GM19238 (cell line): ENCODE measurements around the gene PLSCR5.

Experiments
- DNase-seq: peaks from one replicate; pipeline ENCODE4 v3.0.0; 2011; ENCODE audit warnings: low spot score; ENCODE audit not compliant: insufficient read length

The PLSCR5 gene

DNA sequence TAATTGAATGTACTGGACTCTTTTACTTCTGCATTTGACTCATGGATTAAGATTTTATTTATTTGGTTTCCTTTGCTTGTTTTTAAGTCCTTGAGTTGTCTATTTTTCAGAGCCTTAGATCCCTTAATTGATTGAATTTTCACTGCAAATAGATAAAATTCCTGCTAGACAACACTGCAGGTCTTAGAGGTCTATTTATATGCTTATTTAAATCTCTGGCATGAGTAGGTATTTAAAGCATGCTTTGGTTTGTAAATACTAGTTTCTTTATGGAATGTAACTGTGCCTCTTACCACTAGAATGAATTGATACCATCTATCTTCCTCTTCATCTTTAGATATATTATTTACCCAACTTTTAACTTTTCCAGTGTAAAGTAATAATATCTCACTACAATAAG, 20.0 kb downstream of the PLSCR5 start:
- DNase-seq, result no peak

- DNase-seq, result no peak
These were observed 23.1 kb downstream of the PLSCR5 start for GRCh38 chr3:146581951-146582467.

DNA sequence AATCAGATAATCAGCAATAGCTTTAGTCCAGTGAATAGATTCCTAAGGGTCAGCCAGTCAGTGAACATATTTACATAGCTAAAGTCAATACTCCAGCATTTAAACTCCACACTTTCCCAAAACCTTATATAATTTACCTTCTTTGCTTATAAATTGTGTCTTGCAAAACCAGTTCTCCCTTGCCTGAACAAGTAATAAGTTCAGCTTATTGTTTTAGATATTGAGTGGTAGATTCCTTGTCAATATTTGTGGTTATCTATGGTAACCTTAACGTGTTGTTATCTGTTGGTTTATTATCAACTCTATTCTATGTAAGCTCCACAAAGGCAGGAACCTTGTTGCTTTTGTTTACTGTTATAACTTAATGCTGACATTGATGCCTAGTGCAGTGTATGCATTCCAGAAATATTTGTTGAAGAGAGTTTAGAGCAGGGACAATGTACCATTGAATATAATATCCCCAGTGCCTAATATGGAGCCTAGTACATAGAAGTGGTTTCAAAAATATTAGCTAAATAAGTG, 24.0 kb downstream of the PLSCR5 start:
- DNase-seq, result no peak

DNA sequence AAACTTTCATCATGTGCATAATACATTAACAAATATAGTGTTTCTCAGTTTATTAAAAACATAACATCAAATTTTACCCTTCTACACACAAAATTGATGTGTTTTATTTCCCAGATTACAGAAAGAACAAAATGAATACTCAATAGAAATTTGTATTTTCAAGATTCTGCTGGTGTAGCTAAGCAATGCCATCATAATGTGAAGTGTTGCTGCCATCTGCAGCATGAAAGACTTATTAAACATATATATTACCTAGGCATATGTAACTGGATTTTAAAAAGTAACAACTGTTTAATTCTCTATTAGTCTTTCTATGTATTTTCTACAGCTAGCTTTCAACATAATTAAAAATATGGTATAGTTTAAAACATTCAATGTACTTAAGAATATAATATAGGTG, 27.5 kb downstream of the PLSCR5 start:
- no peak for DNase-seq

DNA sequence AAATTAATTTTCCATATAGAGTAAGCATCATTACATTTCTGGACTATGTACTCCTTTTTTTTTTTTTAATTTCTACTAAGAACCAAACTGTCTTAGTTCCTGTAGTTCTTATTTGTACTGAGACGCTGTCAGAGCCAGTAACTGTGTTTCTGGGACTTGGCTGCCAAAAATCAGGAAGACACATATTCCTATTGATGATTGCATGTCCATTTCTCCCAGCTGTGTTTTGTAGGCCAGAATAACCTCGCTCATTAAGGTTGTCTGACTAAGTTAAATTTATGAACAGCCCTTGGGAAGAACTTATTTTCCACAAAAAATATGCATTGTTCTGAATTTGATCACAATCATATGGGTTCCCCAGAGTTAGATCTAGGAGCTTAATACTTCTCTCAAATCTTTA, 29.5 kb downstream of the PLSCR5 start:
- no peak for DNase-seq

DNA sequence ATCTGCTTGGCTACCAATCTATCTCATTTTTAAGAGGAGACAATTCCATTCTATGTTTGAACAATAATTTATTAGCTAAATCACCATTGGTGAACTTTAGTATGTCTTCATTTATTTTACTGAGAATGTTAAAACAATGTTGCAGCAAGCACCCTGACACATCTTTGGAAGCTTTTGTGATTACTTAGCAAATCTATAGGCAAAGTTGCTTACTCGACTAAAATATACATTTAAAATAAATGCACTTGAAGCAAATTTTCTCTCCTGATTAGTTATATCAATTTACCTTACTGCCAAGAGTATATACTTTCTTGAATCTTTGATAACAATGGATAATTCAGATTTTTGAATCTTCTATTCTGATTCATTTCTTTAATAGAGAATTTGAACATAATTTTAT, 31.0 kb downstream of the PLSCR5 start:
- DNase-seq, result no peak

DNA sequence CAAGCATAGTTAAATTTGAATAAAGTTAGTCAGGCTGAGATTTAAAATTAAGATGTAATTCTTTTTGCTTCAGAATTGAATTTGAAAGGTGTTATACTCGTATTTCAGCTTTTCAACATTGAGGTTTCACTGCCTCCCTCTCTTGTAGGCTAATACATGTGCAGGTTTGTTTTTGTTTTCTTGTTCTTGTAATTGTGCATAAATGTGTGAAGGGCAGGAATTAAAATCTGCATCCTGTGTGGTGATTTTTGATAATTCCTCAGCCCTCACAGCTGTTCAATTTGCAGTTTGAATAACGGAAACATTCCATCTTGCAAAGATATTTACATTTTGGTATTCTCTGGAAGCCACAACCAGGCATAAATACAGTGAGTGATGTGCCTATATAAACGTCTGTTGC, 35.8 kb downstream of the PLSCR5 start:
- no peak for DNase-seq

- no peak for DNase-seq
These were observed 39.0 kb downstream of the PLSCR5 start for GRCh38 chr3:146566138-146566537.

DNA sequence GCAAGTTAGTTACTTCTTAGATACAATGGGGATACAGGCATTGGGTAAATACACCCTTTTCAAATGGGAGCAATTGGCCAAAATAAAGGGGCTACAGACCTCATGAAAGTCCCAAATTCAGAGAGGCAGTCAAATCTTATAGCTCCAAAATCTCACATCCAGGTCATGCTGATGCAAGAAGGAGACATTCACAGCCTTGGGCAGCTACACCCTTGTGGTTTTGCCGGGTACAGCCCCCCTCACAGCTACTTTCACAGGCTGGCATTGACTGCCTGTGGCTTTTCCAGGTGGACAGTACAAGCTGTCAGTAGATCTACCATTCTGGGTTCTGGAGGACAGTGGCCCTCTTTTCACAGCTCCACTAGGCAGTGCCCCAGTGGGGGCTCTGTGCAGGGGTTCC, 43.3 kb downstream of the PLSCR5 start:
- DNase-seq, result no peak

- DNase-seq, result no peak
These were observed 43.7 kb downstream of the PLSCR5 start for GRCh38 chr3:146561463-146561862.

- no peak for DNase-seq
These were observed 44.5 kb downstream of the PLSCR5 start for GRCh38 chr3:146560678-146561077.

DNA sequence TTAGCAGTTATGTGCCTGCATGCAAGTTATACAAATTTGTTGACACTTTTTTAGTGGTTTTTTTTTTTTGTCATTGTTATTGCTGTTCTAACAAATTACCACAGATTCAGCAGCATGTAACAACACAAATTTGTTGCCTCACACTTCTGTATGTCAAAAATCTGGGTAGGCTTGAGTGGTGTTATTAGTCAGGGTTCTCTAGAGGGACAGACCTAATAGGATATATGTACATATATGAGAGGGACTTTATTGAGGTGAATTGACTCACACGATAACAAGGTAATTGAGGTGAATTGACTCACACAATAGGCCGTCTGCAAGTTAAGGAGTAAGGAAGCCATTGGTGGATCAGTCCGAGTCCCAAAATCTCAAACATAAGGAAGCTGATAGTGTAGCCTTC, 45.8 kb downstream of the PLSCR5 start:
- DNase-seq, result no peak

- no peak for DNase-seq
These were observed 46.4 kb downstream of the PLSCR5 start for GRCh38 chr3:146558781-146559180.

GRCh38 chr3:146557745-146558144, 47.4 kb downstream of the PLSCR5 start:
- DNase-seq, result no peak

- no peak for DNase-seq
These were observed 49.8 kb downstream of the PLSCR5 start for GRCh38 chr3:146555311-146555710.

DNA sequence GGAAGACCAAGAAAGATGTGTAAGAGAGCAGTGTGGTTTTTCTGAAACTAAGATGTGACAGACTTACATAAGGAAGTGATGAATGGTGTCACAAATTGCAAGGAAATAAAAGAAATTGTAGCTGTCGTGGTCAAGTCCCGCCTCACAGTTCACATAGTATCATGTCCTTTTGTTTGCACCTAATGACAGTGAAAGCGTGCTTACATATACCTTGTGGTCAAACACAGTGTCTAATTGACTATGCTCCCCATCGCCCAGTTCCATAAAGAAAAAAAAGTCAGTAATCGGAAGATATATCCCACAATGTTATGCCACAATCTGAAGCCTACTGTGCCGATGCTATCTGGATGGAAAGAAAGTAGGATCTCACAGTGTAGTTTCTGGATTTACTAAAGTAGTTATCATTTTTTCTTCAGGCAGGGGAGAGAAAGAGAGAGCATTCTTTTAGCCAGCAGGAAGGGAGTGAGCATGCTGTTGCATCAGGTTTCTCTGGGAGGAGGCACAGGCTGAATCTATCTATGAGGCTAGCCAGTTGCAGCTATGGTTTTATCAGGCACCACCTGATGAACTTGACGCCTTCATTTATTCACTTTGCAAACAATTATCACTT, 50.9 kb downstream of the PLSCR5 start:
- no peak for DNase-seq

DNA sequence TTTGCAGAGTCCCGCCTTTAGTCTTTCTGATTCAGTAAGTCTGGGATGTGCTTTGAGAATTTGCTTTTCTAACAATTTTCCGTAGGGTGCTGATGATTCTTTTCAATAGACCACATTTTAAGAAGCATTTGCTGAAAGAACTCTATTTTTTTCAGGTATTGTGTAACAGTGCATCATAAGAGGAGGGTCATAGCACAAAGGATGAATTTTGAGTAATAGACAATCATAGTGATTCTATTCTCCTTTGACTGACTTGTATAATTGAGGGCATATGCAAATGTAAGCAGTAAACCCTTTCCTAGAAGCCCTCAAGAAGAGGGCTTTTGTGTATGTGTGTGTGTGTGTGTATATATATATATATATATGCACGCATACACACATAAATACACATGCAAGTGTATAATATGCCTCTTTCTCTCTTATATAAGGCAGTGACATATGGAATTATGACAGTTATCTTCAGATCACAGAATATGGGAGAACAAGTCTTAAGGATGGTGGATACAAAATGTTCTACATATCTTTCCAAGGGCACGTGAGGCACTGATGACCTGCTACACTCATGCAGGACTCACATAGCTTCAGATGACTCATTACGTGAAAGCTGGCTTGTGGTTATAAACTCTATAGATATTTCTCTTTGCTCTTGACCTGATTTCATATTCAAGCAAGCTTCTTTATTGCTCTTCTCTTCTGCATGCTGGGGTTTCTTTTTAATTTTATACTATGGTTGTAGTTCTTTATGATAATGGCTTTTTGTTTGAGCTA, 54.2 kb downstream of the PLSCR5 start:
- no peak for DNase-seq

GRCh38 chr3:146550070-146550615, 55.0 kb downstream of the PLSCR5 start:
- DNase-seq, result no peak

DNA sequence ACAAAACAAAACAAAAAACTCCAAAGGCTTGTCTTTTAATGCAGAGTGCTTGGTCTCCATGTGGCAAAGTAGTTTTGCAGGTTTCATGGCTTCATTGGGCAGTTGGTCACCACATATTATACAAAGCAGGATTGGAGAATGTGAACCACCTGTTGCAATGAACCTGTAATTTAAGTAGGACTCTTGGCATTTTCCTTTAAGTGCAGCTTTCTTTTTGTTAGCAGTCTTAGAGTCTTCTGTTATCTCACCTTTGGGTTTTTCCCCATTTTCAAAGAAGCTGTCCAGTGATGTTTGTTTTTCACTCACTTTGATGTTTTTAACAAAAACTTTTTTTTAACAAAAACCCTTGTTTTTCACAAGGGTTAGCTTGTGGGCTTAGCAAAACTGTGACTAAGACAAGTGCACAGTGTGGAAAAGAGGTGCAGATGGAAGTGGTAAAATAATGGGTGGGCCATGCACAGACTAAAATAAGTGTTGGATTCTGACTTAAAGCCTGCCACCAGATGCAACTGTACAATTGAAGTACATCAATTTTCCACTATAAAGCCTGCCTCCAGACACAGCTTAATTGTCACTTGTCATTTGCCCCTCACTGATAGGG, 57.8 kb downstream of the PLSCR5 start:
- no peak for DNase-seq

DNA sequence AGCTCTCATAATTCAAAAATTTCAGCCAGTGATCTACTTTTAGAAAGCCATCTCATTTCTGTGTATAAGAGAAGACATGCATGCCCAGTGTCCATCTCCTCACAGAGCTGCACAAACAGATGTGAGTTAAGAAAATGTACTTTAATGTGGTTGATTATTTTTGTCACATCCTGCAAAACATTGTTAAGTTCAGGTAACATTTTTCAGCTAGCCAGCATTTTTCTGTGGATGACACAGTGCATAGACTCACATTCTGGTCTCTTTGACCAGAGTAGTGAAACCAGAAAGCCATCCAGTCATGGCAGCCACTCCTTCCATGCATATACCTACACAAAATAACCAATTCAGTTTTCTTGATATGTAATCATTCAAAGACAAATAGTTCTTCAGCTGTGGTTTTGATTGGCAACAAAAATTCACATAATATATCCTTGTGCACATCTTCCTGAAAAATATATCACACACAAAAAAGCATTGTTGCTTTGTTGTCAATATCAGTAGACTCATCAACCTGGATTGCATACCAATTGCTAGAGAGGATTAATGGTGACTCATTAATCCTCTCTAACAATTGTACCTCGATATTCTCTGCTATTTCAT, 58.7 kb downstream of the PLSCR5 start:
- no peak for DNase-seq

GRCh38 chr3:146544929-146545528, 60.1 kb downstream of the PLSCR5 start:
- DNase-seq, result no peak
